Thyroid gland (tissue), 4 donors: ENCODE data around the gene SBK1.

Source experiments
- POLR2A ChIP-seq, 2 donors: fragments of 450-650 bp; IDR thresholded peaks; one replicate each; pipeline ENCODE4 v1.6.1; 2017; ENCODE audit warnings: antibody characterized with exemption in 2 of 2, mild to moderate bottlenecking in 2 of 2, moderate library complexity in 1 of 2
- TF ChIP-seq, protein P1 (sequence below), 6 experiments: fragments of 200-600 bp in 3 of 6; fragments of 450-650 bp in 3 of 6; sonication (generic) in 3 of 6; IDR thresholded peaks; one replicate each; pipeline ENCODE4 v1.5.1; 2016 to 2019; ENCODE audit warnings: antibody characterized with exemption in 6 of 6, mild to moderate bottlenecking in 2 of 6, inconsistent platforms in 1 of 6, moderate library complexity in 1 of 6

DNA sequence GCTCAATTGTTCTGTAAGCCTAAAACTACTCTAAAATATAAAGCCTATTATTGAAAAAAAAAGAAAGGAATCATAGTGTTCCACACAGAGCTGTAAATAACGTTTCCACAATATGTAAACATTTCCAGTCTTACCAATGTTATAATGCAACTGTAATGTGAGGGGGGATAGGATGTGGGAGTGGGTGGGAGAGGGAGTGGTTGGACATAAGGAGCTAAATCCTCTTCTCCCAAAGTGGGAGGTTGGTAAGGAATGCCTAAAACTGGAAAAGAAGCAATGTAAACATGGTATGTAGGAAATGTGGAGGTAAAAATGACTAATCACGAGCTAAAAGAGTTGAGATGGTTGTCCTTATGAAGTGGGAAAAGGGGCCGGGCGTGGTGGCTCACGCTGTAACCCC, 17.6 kb upstream of the SBK1 start:
- TF ChIP-seq, protein P1, sequence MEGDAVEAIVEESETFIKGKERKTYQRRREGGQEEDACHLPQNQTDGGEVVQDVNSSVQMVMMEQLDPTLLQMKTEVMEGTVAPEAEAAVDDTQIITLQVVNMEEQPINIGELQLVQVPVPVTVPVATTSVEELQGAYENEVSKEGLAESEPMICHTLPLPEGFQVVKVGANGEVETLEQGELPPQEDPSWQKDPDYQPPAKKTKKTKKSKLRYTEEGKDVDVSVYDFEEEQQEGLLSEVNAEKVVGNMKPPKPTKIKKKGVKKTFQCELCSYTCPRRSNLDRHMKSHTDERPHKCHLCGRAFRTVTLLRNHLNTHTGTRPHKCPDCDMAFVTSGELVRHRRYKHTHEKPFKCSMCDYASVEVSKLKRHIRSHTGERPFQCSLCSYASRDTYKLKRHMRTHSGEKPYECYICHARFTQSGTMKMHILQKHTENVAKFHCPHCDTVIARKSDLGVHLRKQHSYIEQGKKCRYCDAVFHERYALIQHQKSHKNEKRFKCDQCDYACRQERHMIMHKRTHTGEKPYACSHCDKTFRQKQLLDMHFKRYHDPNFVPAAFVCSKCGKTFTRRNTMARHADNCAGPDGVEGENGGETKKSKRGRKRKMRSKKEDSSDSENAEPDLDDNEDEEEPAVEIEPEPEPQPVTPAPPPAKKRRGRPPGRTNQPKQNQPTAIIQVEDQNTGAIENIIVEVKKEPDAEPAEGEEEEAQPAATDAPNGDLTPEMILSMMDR (IDR thresholded peaks at IDR 0.05): no peak
- no peak for TF ChIP-seq POLR2A (IDR thresholded peaks at IDR 0.05)
